ENCODE measurements around the gene LMNA. TPM values are rescaled to one million over a fixed set of nuclear protein-coding genes. Genes with fewer than 3 reads are reported as not detected.
A peak's percentile ranks its signal among the peaks of the same experiment; 100 is the strongest.

LMNA gene
- total RNA-seq, 4 donors from 2014 or later, result 574 to 977 (median 714) TPM

GRCh38 chr1:156080863-156081179 lies 33.7 kb upstream of the LMNA start:
- Histone ChIP-seq H3K4me3 (no peak overlapping the region), H3K4me1 (peaks cover 33% of the 10 kb centered on the region), H3K9me3 (no peaks in the 10 kb centered on the region), H3K36me3 (no peaks in the 10 kb centered on the region), H3K27me3 (no peaks in the 10 kb centered on the region), H3K27ac (no peak overlapping the region)
- 55% methylated on average over 4 of the region's 4 CpGs for WGBS
- no peak for DNase-seq (ENCODE audit: low spot score in 2 of 2)
- TF ChIP-seq CTCF (IDR thresholded peaks at IDR 0.05) (no peak), EP300 (IDR thresholded peaks at IDR 0.05) (no peak), POLR2AphosphoS5 (IDR thresholded peaks at IDR 0.05) (no peak), POLR2A (IDR thresholded peaks at IDR 0.05) (no peak)

DNA sequence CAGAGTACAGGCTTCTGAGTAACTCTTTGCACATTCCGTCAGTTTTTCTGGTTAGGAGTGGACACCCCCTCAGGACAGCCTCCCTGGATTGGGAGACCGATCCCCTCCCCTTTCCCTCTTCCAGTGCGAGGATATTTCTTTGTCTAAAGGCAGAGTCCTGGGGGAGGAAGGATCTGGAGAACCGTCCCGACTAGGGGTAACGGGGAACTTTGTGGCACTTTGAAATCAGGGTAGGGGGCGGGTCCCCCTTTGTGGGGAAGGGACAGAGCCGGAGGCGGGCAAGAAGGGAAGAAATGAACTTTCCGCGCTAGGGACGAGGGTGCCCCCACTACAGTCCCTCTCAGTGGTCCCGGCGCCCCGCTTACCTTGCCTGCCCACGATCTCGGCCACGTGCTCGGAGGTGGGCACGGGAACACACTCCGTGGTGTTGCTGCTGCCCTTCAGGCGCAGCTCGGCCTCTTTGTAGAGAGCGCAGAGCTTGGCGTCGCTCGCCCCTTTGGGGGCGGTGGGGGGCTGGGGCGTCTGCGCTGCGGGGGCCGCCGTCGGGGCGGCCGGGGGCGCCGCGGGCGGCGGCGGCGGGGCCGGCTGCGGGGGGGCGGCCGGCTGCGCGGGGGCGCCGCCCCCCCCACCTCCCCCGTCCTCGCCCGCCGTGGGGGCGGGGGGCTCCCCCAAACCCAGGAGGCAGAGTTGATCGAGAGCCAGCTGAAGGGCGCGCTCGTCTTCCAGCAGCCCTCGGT lies 33.2 kb upstream of the LMNA start:
- H3K4me3 ChIP-seq, result peak overlapping the region; percentile 82
- H3K9me3 ChIP-seq, result no peaks in the 10 kb centered on the region
- DNase-seq (ENCODE audit: low spot score in 2 of 2), result no peak
- WGBS, result 10% methylated on average over 18 of the region's 61 CpGs
- H3K27ac ChIP-seq, result no peak overlapping the region
- peaks cover 27% of the 10 kb centered on the region for H3K4me1 ChIP-seq
- H3K36me3 ChIP-seq, result no peaks in the 10 kb centered on the region
- TF ChIP-seq EP300 (IDR thresholded peaks at IDR 0.05) (no peak), POLR2AphosphoS5 (IDR thresholded peaks at IDR 0.05) (no peak), CTCF (IDR thresholded peaks at IDR 0.05) (no peak), POLR2A (IDR thresholded peaks at IDR 0.05) (no peak)
- no peaks in the 10 kb centered on the region for H3K27me3 ChIP-seq

DNA sequence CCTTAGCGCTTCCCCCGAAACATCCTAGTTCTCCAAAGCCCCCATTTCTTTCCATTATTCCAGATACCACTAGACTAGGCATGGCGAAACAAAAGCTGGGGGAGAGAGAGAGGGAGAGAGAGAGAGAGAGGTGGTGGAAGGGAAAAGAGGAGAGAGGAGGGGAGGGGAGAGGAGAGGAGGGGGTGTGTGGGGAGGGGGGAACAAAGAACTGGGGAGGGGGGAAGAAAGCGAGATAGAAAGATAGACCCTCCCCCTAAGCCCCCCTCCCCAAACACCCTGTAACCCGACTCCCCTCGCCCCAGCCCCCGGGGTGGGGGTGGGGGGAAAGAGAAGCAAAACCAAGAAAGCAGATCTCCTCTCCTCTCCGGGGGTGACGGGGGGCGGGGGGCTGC lies 32.6 kb upstream of the LMNA start:
- WGBS, result 0% methylated on average over 9 of the region's 10 CpGs

DNA sequence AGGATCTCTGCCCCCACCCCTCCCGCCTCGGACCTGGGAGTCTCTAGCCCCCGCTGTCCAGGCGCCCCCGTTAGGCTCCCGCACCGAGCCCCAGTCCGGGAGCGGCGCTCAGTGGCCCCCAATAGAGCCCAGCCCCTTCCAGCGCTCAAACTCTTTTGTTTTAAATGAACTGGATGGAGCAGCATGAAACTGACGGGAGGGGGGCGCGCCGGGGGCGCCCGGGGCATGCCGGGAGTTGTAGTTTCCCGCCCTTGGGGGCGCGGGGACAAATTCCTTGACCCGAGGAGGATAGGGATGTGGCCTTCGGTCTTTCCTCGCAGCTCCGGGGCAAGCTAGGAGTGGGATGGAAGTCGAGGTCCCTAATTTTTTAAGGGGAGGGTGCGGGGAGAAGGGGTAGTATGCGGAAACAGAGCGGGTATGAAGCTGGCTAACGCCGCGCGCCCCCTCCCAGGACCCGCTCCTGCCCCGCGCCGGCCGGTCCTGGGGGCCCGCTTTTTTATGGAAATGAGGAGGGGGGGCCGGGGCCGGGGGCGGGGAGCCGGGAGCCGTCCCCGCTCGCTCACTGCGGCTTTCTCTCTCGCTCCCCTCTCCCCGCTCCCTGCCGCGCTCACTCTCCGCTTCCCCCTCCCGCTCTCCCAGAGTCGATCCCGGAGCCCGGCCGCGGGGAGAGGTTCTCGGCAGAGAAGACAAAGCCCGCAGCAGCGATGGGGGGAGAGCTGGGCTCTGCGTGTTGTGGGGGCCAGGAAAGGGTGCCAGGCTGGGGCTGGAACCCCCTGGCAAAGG lies 32.0 kb upstream of the LMNA start, which contains the start of gene MEX3A:
Gene MEX3A (minus strand): TSS at position 157 of the 783 bp plus-strand sequence. CDS start 467 bp downstream, outside the sequence.
- Histone ChIP-seq H3K4me1 (peaks cover 26% of the 10 kb centered on the region), H3K36me3 (no peaks in the 10 kb centered on the region), H3K4me3 (peak within 1 kb of the TSS; percentile 82), H3K9me3 (no peaks in the 10 kb centered on the region), H3K27ac (no peak within 1 kb of the TSS), H3K27me3 (no peaks in the 10 kb centered on the region)
- WGBS, result under 1% methylated on average over 35 of the region's 62 CpGs
- DNase-seq (ENCODE audit: low spot score in 2 of 2), result peak in 1 of 2 donors; percentile 88
- TF ChIP-seq POLR2AphosphoS5 (IDR thresholded peaks at IDR 0.05), result no peak
- no peak for TF ChIP-seq EP300 (IDR thresholded peaks at IDR 0.05)
- no peak for TF ChIP-seq CTCF (IDR thresholded peaks at IDR 0.05)
- no peak for TF ChIP-seq POLR2A (IDR thresholded peaks at IDR 0.05)

More for the DNA sequence above, 32.6 kb upstream of the LMNA start:
- H3K27me3 ChIP-seq, result no peaks in the 10 kb centered on the region
- H3K4me1 ChIP-seq, result peaks cover 26% of the 10 kb centered on the region
- no peaks in the 10 kb centered on the region for H3K9me3 ChIP-seq
- no peak overlapping the region for H3K27ac ChIP-seq
- H3K36me3 ChIP-seq, result no peaks in the 10 kb centered on the region
- TF ChIP-seq EP300 (IDR thresholded peaks at IDR 0.05) (no peak), POLR2A (IDR thresholded peaks at IDR 0.05) (no peak), POLR2AphosphoS5 (IDR thresholded peaks at IDR 0.05) (no peak), CTCF (IDR thresholded peaks at IDR 0.05) (no peak)
- DNase-seq (ENCODE audit: low spot score in 2 of 2), result no peak
- peak overlapping the region; percentile 82 for H3K4me3 ChIP-seq
